Tibial nerve (tissue), 4 donors: ENCODE measurements around the gene ECPAS. TPM values are rescaled to one million over a fixed set of nuclear protein-coding genes. Genes with fewer than 3 reads are reported as not detected.
A peak's percentile ranks its signal among the peaks of the same experiment; 100 is the strongest.

Source experiments
- DNase-seq, 2 donors: peaks; one replicate each; pipeline ENCODE4 v3.0.0-alpha.2; 2019; ENCODE audit warnings: low spot score in 2 of 2
- H3K27ac ChIP-seq, 4 donors: fragments of 200-600 bp; sonication (generic) in 3 of 4; one replicate each; pipeline ENCODE4 v1.5.1; 2017 to 2019; ENCODE audit warnings: mild to moderate bottlenecking in 1 of 4
- H3K27me3 ChIP-seq, 2 donors: fragments of 200-600 bp; sonication (generic) in 1 of 2; one replicate each; pipeline versions ENCODE4 v1.5.1 to v1.6.0; 2017 to 2019
- H3K36me3 ChIP-seq, 3 donors: fragments of 200-600 bp; sonication (generic); one replicate each; pipeline ENCODE4 v1.5.1; 2018 to 2019
- H3K4me1 ChIP-seq, 4 donors: fragments of 200-600 bp; sonication (generic) in 3 of 4; one replicate each; pipeline ENCODE4 v1.5.1; 2017 to 2019
- H3K4me3 ChIP-seq, 4 donors: fragments of 200-600 bp; sonication (generic) in 3 of 4; one replicate each; pipeline ENCODE4 v1.5.1; 2017 to 2019; ENCODE audit warnings: mild to moderate bottlenecking in 1 of 4, moderate library complexity in 1 of 4
- H3K9me3 ChIP-seq, 4 donors: fragments of 200-600 bp; sonication (generic) in 3 of 4; one replicate each; pipeline ENCODE4 v1.5.1; 2017 to 2019
- EP300 ChIP-seq, 2 donors: sonication (generic); formaldehyde crosslinking; IDR thresholded peaks; one replicate each; pipeline ENCODE4 v1.6.1; 2017; ENCODE audit warnings: antibody characterized with exemption in 2 of 2, mild to moderate bottlenecking in 1 of 2
- POLR2A ChIP-seq, 2 donors: fragments of 450-650 bp; IDR thresholded peaks; one replicate each; pipeline ENCODE4 v1.6.1; 2017; ENCODE audit warnings: antibody characterized with exemption in 2 of 2, mild to moderate bottlenecking in 2 of 2, moderate library complexity in 2 of 2
- WGBS, 2 donors: methylation state at CpG; one replicate each; pipeline ENCODE4 v1.1.5; 2018; 5-methylcytosine and 5-hydroxymethylcytosine counted together
- total RNA-seq, 4 donors: library from RNA; depleted of rRNA; stranded (reverse); fragments of >200 nt; gene quantifications; one replicate each; pipeline ENCODE4 v1.1.0, GENCODE V29; 2016
- TF ChIP-seq, protein P1 (sequence below), 5 experiments: fragments of 200-600 bp in 3 of 5; fragments of 450-650 bp in 2 of 5; sonication (generic) in 3 of 5; IDR thresholded peaks; one replicate each; pipeline ENCODE4 v1.5.1; 2016 to 2019; ENCODE audit warnings: antibody characterized with exemption in 5 of 5, mild to moderate bottlenecking in 3 of 5, moderate library complexity in 2 of 5

ECPAS gene
- total RNA-seq, 4 donors from 2014 or later = 87.9 to 150 (median 96.6) TPM

DNA sequence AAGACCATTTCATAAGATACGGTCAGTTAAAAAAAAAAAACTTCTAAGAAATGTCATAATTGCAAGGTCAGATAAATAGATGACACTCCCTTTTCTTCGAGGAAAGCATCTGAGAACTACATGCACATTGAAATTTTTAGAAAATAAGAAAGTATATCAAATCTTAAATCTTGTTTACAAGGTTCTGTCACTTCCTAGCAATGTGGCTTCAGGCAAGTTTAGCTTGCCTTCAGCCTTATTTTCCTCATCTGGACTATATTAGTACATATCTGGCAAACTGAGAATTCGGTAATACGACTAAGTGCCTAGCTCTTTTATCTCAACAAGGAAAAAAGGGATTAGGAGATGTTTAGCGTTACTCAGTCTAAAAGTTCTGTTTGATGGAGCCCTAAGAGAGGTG is 121.7 kb downstream of the ECPAS start:
- Histone ChIP-seq H3K9me3 (no peaks in the 10 kb centered on the region), H3K36me3 (peaks cover 0 to 73% (median 0%) of the 10 kb centered on the region in 3 donors), H3K27ac (no peak overlapping the region), H3K4me1 (no peaks in the 10 kb centered on the region), H3K27me3 (no peaks in the 10 kb centered on the region), H3K4me3 (no peak overlapping the region)
- no peak for DNase-seq
- TF ChIP-seq, protein P1, sequence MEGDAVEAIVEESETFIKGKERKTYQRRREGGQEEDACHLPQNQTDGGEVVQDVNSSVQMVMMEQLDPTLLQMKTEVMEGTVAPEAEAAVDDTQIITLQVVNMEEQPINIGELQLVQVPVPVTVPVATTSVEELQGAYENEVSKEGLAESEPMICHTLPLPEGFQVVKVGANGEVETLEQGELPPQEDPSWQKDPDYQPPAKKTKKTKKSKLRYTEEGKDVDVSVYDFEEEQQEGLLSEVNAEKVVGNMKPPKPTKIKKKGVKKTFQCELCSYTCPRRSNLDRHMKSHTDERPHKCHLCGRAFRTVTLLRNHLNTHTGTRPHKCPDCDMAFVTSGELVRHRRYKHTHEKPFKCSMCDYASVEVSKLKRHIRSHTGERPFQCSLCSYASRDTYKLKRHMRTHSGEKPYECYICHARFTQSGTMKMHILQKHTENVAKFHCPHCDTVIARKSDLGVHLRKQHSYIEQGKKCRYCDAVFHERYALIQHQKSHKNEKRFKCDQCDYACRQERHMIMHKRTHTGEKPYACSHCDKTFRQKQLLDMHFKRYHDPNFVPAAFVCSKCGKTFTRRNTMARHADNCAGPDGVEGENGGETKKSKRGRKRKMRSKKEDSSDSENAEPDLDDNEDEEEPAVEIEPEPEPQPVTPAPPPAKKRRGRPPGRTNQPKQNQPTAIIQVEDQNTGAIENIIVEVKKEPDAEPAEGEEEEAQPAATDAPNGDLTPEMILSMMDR (IDR thresholded peaks at IDR 0.05) = no peak
- TF ChIP-seq POLR2A (IDR thresholded peaks at IDR 0.05) (no peak), EP300 (IDR thresholded peaks at IDR 0.05) (no peak)
- 78 to 80% methylated on average over 5 of the region's 5 CpGs for WGBS, 2 donors

DNA sequence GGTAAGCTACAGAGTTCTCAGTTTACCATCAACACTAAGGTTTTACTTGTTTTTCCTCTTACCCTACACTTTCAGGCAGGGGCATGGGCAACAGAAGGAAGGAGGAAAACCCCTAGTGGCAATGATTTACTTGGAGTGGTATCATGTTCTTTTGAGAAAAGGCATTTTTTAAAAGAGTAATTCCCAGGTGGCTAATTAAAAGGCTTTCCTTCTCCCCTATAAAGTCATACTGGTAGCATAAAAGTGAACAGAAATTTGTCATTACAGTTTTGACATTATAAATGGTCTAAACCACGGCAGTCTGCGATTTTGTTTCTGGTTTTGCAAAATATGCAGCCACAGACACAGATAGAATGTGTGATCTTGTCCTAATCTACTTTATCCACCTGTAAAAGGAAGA is 123.3 kb downstream of the ECPAS start:
- Histone ChIP-seq H3K9me3 (no peaks in the 10 kb centered on the region), H3K4me3 (no peak overlapping the region), H3K36me3 (peaks cover 0 to 57% (median 0%) of the 10 kb centered on the region in 3 donors), H3K27ac (no peak overlapping the region), H3K27me3 (no peaks in the 10 kb centered on the region), H3K4me1 (no peaks in the 10 kb centered on the region)
- TF ChIP-seq, protein P1 (IDR thresholded peaks at IDR 0.05) = no peak
- TF ChIP-seq EP300 (IDR thresholded peaks at IDR 0.05) = no peak
- TF ChIP-seq POLR2A (IDR thresholded peaks at IDR 0.05) = no peak
- no peak for DNase-seq
- WGBS, 2 donors = 85 to 94% methylated on average over 2 of the region's 2 CpGs

DNA sequence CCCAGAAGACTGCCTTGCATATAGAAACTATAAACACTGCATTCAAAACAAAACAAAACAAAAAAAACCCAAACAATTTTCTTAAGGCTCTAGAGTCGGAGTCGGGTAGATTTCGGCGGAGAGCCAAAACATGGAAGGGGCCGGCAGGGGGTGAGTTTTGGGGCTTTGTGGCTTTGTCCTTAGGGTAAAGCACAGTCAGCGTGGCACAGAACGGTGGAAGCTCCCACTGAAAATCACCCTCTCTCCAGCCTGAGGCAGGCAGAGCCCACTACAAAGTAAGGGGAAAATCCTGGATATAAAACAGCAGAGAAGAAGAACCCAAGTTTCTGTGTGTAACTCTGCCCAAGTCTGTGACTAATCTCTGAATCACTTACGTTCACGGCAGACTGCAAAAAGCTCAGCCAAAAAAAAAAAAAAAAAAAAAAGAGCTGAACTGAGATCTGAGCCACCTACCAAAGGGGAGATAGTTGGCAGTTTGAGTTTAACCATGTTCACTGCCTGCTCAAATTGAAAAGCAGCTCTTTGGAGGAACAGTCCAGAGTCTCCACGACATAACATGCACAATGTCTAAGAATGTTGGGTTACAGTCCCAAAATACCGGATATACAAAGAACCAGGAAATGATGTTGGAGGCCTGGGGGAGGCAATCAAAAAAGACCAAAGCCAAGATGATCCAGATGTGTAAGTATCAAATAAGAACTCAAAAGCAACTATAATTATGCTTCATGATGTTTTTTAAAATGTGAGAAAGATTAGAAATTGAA is 127.5 kb downstream of the ECPAS start:
- H3K27ac ChIP-seq = peak overlapping the region in 1 of 4 donors; percentile 37

DNA sequence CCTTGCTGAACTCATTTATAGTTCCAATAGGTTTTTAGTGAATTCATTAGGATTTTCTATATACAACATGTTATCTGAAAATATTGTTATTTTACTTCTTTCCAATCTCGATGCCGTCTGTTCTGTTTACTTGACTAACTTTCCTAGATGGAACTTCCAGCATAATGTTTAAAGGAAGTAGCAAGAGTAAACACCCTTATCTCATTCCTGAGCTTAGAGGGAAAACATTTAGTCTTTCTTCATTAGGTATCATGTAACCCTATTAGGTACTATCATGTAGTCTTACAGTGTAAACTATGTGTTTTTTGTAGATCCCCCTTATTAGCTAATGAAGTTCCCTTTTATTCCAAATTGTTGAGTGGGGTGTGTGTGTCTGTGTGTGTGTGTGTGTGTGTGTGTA is 131.6 kb downstream of the ECPAS start:
- H3K9me3 ChIP-seq = peaks cover 0 to 13% (median 0%) of the 10 kb centered on the region in 4 donors
- no peaks in the 10 kb centered on the region for H3K27me3 ChIP-seq
- H3K27ac ChIP-seq = no peak overlapping the region
- H3K36me3 ChIP-seq = no peaks in the 10 kb centered on the region
- no peak overlapping the region for H3K4me3 ChIP-seq
- no peaks in the 10 kb centered on the region for H3K4me1 ChIP-seq
- WGBS, 2 donors = 89 to 96% methylated on average over 2 of the region's 2 CpGs
- DNase-seq = no peak
- TF ChIP-seq, protein P1 (IDR thresholded peaks at IDR 0.05) = no peak
- TF ChIP-seq POLR2A (IDR thresholded peaks at IDR 0.05) (no peak), EP300 (IDR thresholded peaks at IDR 0.05) (no peak)

More for the DNA sequence above, 127.5 kb downstream of the ECPAS start:
- Histone ChIP-seq H3K4me3 (peak overlapping the region in 1 of 4 donors; percentile 7), H3K9me3 (peaks cover 0 to 13% (median 0%) of the 10 kb centered on the region in 4 donors), H3K27me3 (no peaks in the 10 kb centered on the region), H3K4me1 (no peaks in the 10 kb centered on the region), H3K36me3 (peaks cover 0 to 19% (median 0%) of the 10 kb centered on the region in 3 donors)
- no peak for DNase-seq
- 56% methylated on average over 11 of the region's 11 CpGs for WGBS, 2 donors
- TF ChIP-seq, protein P1 (IDR thresholded peaks at IDR 0.05) = no peak
- TF ChIP-seq POLR2A (IDR thresholded peaks at IDR 0.05) (no peak), EP300 (IDR thresholded peaks at IDR 0.05) (no peak)

DNA sequence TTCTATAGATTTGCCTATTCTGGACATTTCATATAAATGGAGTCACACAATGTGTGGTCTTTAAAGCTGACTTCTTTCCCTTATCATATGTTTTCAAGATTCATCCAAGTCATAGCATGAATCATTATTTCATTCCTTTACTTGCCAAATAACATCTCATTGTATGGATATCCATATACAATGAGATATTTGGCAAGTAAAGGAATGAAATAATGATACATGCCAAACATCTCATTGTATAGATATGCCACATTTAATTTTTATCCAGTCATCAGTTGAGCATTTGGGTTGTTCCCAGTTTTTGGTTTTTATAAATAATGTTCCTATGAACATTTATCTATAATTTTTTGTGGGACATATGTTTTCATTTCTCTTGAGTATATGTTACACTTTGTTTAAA is 133.6 kb downstream of the ECPAS start:
- Histone ChIP-seq H3K27ac (no peak overlapping the region), H3K9me3 (peaks cover 0 to 13% (median 0%) of the 10 kb centered on the region in 4 donors), H3K27me3 (no peaks in the 10 kb centered on the region), H3K4me3 (no peak overlapping the region), H3K36me3 (no peaks in the 10 kb centered on the region), H3K4me1 (no peaks in the 10 kb centered on the region)
- DNase-seq = no peak
- TF ChIP-seq EP300 (IDR thresholded peaks at IDR 0.05) (no peak), POLR2A (IDR thresholded peaks at IDR 0.05) (no peak)
- TF ChIP-seq, protein P1 (IDR thresholded peaks at IDR 0.05) = no peak
